ENCODE data around the gene ARL8A. TPM values are rescaled to one million over a fixed set of nuclear protein-coding genes. Genes with fewer than 3 reads are reported as not detected.

ARL8A gene
- total RNA-seq, 2 experiments from 2014 or later = 25.1 to 44.6 TPM

DNA sequence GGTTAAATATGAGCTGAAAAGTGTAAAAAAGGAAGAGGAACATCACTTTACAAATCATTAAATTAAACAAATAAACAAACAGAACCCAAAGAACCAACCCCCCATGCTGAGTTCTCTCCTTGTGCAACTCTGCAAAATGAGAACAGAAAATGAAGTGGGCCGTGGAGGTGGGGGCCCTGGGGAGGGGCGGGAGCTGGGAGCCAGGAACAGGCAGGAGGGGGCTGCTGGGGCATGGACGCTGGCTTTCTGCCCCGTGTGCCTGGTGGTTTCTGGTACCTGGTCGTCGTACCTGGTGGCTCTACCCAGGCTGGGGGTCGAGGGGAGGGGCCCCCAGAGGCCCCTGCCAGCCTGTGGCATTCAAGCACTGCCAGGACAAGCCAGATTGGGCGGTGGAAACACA is 11.0 kb downstream of the ARL8A start:
- Histone ChIP-seq H3K4me1 (ENCODE audit: insufficient read depth, low read length, poor library complexity, severe bottlenecking) (no peaks in the 10 kb centered on the region), H3K79me2 (ENCODE audit: insufficient read depth, low read depth, low read length) (peaks cover 1% of the 10 kb centered on the region; the same call in 1 of the 2 replicates), H4K20me1 (ENCODE audit: insufficient read depth, low read length) (0 out of 2 replicates have a peak, but pooled peaks cover 3% of the 10 kb centered on the region), H3K4me2 (ENCODE audit: low read length) (no peak overlapping the region), H3K36me3 (ENCODE audit: insufficient read depth, low read length) (peaks cover 52% of the 10 kb centered on the region), H3K27ac (ENCODE audit: low read depth, low read length, poor library complexity, severe bottlenecking) (no peak overlapping the region), H3K9me2 (ENCODE audit: insufficient read depth, low read length) (no peaks in the 10 kb centered on the region), H3K4me3 (ENCODE audit: low read depth, low read length, poor library complexity, severe bottlenecking) (no peak overlapping the region), H2AFZ (ENCODE audit: low read length) (no peak overlapping the region), H3K9me3 (ENCODE audit: low read length) (no peaks in the 10 kb centered on the region)
- TF ChIP-seq EZH2phosphoT487 (IDR thresholded peaks at IDR 0.05; ENCODE audit: borderline replicate concordance, low read depth, low read length) = no peak
- TF ChIP-seq, protein P1, sequence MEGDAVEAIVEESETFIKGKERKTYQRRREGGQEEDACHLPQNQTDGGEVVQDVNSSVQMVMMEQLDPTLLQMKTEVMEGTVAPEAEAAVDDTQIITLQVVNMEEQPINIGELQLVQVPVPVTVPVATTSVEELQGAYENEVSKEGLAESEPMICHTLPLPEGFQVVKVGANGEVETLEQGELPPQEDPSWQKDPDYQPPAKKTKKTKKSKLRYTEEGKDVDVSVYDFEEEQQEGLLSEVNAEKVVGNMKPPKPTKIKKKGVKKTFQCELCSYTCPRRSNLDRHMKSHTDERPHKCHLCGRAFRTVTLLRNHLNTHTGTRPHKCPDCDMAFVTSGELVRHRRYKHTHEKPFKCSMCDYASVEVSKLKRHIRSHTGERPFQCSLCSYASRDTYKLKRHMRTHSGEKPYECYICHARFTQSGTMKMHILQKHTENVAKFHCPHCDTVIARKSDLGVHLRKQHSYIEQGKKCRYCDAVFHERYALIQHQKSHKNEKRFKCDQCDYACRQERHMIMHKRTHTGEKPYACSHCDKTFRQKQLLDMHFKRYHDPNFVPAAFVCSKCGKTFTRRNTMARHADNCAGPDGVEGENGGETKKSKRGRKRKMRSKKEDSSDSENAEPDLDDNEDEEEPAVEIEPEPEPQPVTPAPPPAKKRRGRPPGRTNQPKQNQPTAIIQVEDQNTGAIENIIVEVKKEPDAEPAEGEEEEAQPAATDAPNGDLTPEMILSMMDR (conservative IDR thresholded peaks at IDR 0.05; ENCODE audit: low read length) = no peak
- BruUV-seq (replicated peaks) = TSS peak; percentile 55
- intact Hi-C loops (cut with micrococcal nuclease; ENCODE audit: unreplicated experiment) = no loop called here
- ChIA-PET POLR2A (interaction anchor here (0.7 kb wide), 2 partner anchors 29 to 941 kb away, joined by 4 read pairs; no protein-coding TSS in a partner anchor), CTCF (ENCODE audit: unreplicated experiment) (no interaction called here)
- no peak for DNase-seq (ENCODE audit: low spot score)

DNA sequence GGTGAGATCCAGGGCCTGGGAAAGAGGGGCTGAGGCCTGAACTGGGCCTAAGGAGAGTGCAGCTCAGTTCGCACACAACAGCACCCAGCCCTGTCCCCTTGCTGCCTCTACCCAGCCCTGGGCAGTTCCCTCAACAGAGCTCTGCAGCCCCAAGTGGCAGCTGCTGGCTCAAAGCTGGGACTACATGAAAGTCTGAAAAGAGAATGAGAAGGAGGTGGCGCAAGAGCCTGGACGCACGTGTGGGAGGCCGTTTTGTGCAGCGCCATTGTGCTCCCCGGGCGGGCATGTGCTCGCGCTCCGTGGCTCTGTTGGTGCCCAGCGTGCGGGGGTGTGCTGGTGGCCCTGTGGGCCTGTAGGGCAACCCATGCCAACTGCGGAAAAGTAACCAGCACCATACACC is 11.5 kb downstream of the ARL8A start:
- CTCF ChIA-PET (ENCODE audit: unreplicated experiment) = no interaction called here
- Histone ChIP-seq H3K79me2 (ENCODE audit: insufficient read depth, low read depth, low read length) (no peaks in the 10 kb centered on the region), H2AFZ (ENCODE audit: low read length) (no peak overlapping the region), H3K4me3 (ENCODE audit: low read depth, low read length, poor library complexity, severe bottlenecking) (no peak overlapping the region), H3K4me2 (ENCODE audit: low read length) (no peak overlapping the region), H3K27ac (ENCODE audit: low read depth, low read length, poor library complexity, severe bottlenecking) (no peak overlapping the region), H3K4me1 (ENCODE audit: insufficient read depth, low read length, poor library complexity, severe bottlenecking) (no peaks in the 10 kb centered on the region), H3K9me2 (ENCODE audit: insufficient read depth, low read length) (no peaks in the 10 kb centered on the region), H3K36me3 (ENCODE audit: insufficient read depth, low read length) (peaks cover 47% of the 10 kb centered on the region), H3K9me3 (ENCODE audit: low read length) (no peaks in the 10 kb centered on the region), H4K20me1 (ENCODE audit: insufficient read depth, low read length) (no peaks in the 10 kb centered on the region)
- no peak for TF ChIP-seq EZH2phosphoT487 (IDR thresholded peaks at IDR 0.05; ENCODE audit: borderline replicate concordance, low read depth, low read length)
- BruUV-seq (replicated peaks) = no TSS peak
- no peak for DNase-seq (ENCODE audit: low spot score)
- intact Hi-C loops (cut with micrococcal nuclease; ENCODE audit: unreplicated experiment) = no loop called here
- POLR2A ChIA-PET = interaction anchor here (0.7 kb wide), 2 partner anchors 30 to 940 kb away, joined by 4 read pairs; no protein-coding TSS in a partner anchor

- no peak overlapping the region for H3K4me3 ChIP-seq (ENCODE audit: low read depth, low read length, poor library complexity, severe bottlenecking)
- no peaks in the 10 kb centered on the region for H3K9me2 ChIP-seq (ENCODE audit: insufficient read depth, low read length)
- no TSS peak for BruUV-seq (replicated peaks)
- H4K20me1 ChIP-seq (ENCODE audit: insufficient read depth, low read length) = no peaks in the 10 kb centered on the region
- H3K4me1 ChIP-seq (ENCODE audit: insufficient read depth, low read length, poor library complexity, severe bottlenecking) = no peaks in the 10 kb centered on the region
- no peak overlapping the region for H3K27ac ChIP-seq (ENCODE audit: low read depth, low read length, poor library complexity, severe bottlenecking)
- no peaks in the 10 kb centered on the region for H3K79me2 ChIP-seq (ENCODE audit: insufficient read depth, low read depth, low read length)
- intact Hi-C loops (cut with micrococcal nuclease; ENCODE audit: unreplicated experiment) = no loop called here
- POLR2A ChIA-PET = interaction anchor here (0.6 to 0.8 kb wide), 2 partner anchors 125 to 1467 kb away, joined by 3 read pairs; no protein-coding TSS in a partner anchor
- H2AFZ ChIP-seq (ENCODE audit: low read length) = no peak overlapping the region
- CTCF ChIA-PET (ENCODE audit: unreplicated experiment) = interaction anchor here (0.6 to 0.7 kb wide), 2 partner anchors 23 to 116 kb away, joined by 5 to 7 read pairs; no protein-coding TSS in a partner anchor
- peaks cover 40% of the 10 kb centered on the region for H3K36me3 ChIP-seq (ENCODE audit: insufficient read depth, low read length)
- no peak for DNase-seq (ENCODE audit: low spot score)
- no peak overlapping the region for H3K4me2 ChIP-seq (ENCODE audit: low read length)
- H3K9me3 ChIP-seq (ENCODE audit: low read length) = no peaks in the 10 kb centered on the region
- TF ChIP-seq EZH2phosphoT487 (IDR thresholded peaks at IDR 0.05; ENCODE audit: borderline replicate concordance, low read depth, low read length) = no peak
Observed at GRCh38 chr1:202131956-202132821, 12.3 kb downstream of the ARL8A start.
